Activated B cell treated with CpG ODN at 0.5 μM for 24 hours (primary cell): ENCODE results near the gene TTC7B. TPM values are rescaled to one million over a fixed set of nuclear protein-coding genes. Genes with fewer than 3 reads are reported as not detected.
A peak's percentile ranks its signal among the peaks of the same experiment; 100 is the strongest.

ENCODE experiments used
- ATAC-seq: fragments of 200-7000 bp; cut with Tn5 transposase; one replicate; pipeline ENCODE4 v1.10.0; 2021; ENCODE audit warnings: low read depth, mild to moderate bottlenecking, moderate library complexity
- CTCF ChIA-PET: fragments of 350-600 bp; sonication (Branson Sonifier 250); formaldehyde crosslinking; loops from one replicate; lab custom pipeline; 2021; ENCODE audit warnings: antibody characterized with exemption; lab: Charles Lee
- POLR2A ChIA-PET: fragments of 350-600 bp; sonication (Branson Sonifier 250); formaldehyde crosslinking; loops from one replicate; lab custom pipeline; 2021; ENCODE audit warnings: antibody characterized with exemption; lab: Charles Lee
- DNase-seq: peaks from one replicate; pipeline ENCODE4 v3.0.0; 2022
- H3K27ac Mint-ChIP-seq: one replicate; pipeline ENCODE4 v1.8.0; 2020; ENCODE audit warnings: mixed read lengths
- H3K27me3 Mint-ChIP-seq: one replicate; pipeline ENCODE4 v1.8.0; 2021; ENCODE audit warnings: mixed read lengths
- H3K36me3 Mint-ChIP-seq: one replicate; pipeline ENCODE4 v1.8.0; 2021; ENCODE audit warnings: low read depth, mixed read lengths
- H3K4me1 Mint-ChIP-seq: one replicate; pipeline ENCODE4 v1.8.0; 2021; ENCODE audit warnings: mixed read lengths
- H3K4me3 Mint-ChIP-seq: one replicate; pipeline ENCODE4 v1.8.0; 2020; ENCODE audit warnings: mild to moderate bottlenecking, mixed read lengths
- H3K9me3 Mint-ChIP-seq: one replicate; pipeline ENCODE4 v1.8.0; 2020; ENCODE audit warnings: mixed read lengths
- CTCF ChIP-seq: fragments of 200-600 bp; IDR thresholded peaks from one replicate; pipeline ENCODE4 v1.8.0; 2022; ENCODE audit warnings: antibody characterized with exemption, mild to moderate bottlenecking
- intact Hi-C: fragments of 100-400 bp; cut with micrococcal nuclease; formaldehyde crosslinking; loops from one replicate; pipeline ENCODE4 v1.15.1; 2024
- total RNA-seq: library from RNA; stranded (reverse); gene quantifications from 2 replicates; pipeline ENCODE4 v1.2.3, GENCODE V29; 2022

TTC7B gene
- total RNA-seq, 1 donor from 2014 or later, result 1.9 TPM

- POLR2A ChIA-PET, result no interaction called here
- no peak overlapping the region for H3K27ac Mint-ChIP-seq
- H3K4me1 Mint-ChIP-seq, result no peaks in the 10 kb centered on the region
- intact Hi-C loops, result no loop called here
- no peaks in the 10 kb centered on the region for H3K36me3 Mint-ChIP-seq
- DNase-seq (no peak), ATAC-seq (peak; percentile 50)
- CTCF ChIA-PET, result no interaction called here
- peaks cover 7% of the 10 kb centered on the region for H3K27me3 Mint-ChIP-seq
- H3K4me3 Mint-ChIP-seq, result no peak overlapping the region
- H3K9me3 Mint-ChIP-seq, result peaks cover 13% of the 10 kb centered on the region
- TF ChIP-seq CTCF, result no peak
These were observed 4.7 kb upstream of the TTC7B start for GRCh38 chr14:90820958-90821357.

- ChIA-PET CTCF (no interaction called here), POLR2A (no interaction called here)
- Mint-ChIP-seq H3K4me3 (no peak overlapping the region), H3K9me3 (peaks cover 13% of the 10 kb centered on the region), H3K27me3 (peaks cover 11% of the 10 kb centered on the region), H3K36me3 (no peaks in the 10 kb centered on the region), H3K4me1 (no peaks in the 10 kb centered on the region), H3K27ac (no peak overlapping the region)
- no peak for TF ChIP-seq CTCF
- DNase-seq, result no peak
- no peak for ATAC-seq
- intact Hi-C loops, result no loop called here
These were observed 3.6 kb upstream of the TTC7B start for GRCh38 chr14:90819734-90820393.

DNA sequence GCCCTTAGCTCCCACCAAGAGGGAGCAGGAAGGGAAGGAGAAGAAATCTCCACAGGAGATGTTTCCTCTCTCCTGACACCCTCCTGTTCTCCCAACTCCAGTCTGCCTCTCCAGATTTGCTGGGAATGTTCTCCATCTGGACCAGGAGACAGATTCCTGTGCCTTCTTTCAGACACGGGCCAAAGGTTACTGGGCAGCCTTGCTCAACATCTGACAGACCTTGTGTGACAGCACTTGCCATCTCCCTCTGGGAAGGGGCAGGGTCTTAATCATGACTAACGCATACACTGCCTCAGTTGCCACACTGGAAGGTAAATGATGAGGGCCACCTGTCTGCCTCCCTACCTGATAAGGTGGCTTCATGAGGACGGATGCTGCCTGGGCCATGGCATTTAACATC, 2.5 kb upstream of the TTC7B start:
- Mint-ChIP-seq H3K9me3 (peaks cover 7% of the 10 kb centered on the region), H3K27ac (no peak overlapping the region), H3K4me3 (no peak overlapping the region), H3K36me3 (no peaks in the 10 kb centered on the region), H3K27me3 (peaks cover 11% of the 10 kb centered on the region), H3K4me1 (no peaks in the 10 kb centered on the region)
- ChIA-PET POLR2A (no interaction called here), CTCF (no interaction called here)
- no peak for TF ChIP-seq CTCF
- DNase-seq (no peak), ATAC-seq (no peak)
- intact Hi-C loops, result no loop called here

DNA sequence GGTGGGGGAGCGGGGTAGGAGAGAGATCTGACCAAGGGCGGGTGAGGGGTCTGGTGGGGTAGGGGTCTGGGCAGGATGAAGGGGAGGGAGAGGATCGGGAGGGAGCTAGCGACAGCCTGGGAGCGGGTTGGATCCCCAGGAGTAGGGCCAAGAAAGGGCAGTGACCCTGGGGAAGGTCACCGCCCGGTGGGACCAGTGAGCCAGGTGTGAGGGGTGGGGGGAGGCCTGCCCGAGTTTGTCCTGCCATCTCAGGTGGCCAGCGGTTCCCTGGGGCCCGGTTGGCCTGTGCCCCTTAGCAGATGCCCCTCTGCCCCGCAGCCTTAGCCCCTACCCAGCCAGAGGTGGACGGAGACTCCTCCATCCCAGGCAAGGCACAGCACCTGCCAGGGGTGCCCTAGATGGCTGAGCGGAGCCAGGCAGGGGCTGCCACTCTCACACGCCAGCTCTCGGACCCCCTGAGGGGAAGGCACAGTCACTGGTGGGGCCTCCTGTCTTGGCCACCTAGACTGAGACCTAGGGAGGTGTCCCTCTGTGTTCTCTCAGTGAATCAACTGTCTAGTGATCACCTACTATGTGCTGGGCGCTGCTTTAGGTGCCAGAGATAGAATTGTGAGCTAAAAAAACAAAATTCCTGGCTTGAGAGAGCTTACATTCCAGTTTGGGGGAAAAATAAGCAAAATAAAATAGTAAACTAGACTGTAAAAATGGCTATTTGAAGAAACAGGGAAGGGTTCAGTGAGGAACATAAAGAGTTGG, 629 bp upstream of the TTC7B start:
- ATAC-seq, result no peak
- peak overlapping the region; percentile 42 for H3K4me3 Mint-ChIP-seq
- peaks cover 11% of the 10 kb centered on the region for H3K27me3 Mint-ChIP-seq
- CTCF ChIA-PET, result interaction anchor here (1.2 to 1.6 kb wide), 2 partner anchors 58 to 119 kb away, joined by 5 read pairs; no protein-coding TSS in a partner anchor
- intact Hi-C loops, result loop anchor here (1.0 kb wide), 1 partner anchor 418 kb away; no protein-coding TSS in a partner anchor
- H3K27ac Mint-ChIP-seq, result no peak overlapping the region
- H3K9me3 Mint-ChIP-seq, result no peaks in the 10 kb centered on the region
- DNase-seq, result no peak
- POLR2A ChIA-PET, result no interaction called here
- H3K4me1 Mint-ChIP-seq, result no peaks in the 10 kb centered on the region
- no peak for TF ChIP-seq CTCF
- H3K36me3 Mint-ChIP-seq, result no peaks in the 10 kb centered on the region

DNA sequence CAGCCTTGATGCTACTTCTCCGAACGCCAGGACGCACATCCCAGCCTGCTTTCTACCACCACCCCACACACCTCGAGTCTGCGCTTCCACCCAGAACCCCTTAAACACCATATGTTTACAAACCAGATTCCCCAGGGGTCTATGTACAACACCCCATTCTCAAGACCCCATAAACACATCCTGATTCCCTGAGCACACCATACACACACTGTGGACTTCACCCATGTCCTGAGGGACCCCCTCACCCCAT, 733 bp downstream of the TTC7B start:
- DNase-seq, result no peak
- peak overlapping the region; percentile 69 for H3K4me3 Mint-ChIP-seq
- no peak for TF ChIP-seq CTCF
- no peak for ATAC-seq
- H3K36me3 Mint-ChIP-seq, result no peaks in the 10 kb centered on the region
- ChIA-PET POLR2A (no interaction called here), CTCF (interaction anchor here (0.8 kb wide), 1 partner anchor 12 kb away, joined by 4 read pairs; no protein-coding TSS in a partner anchor)
- peak overlapping the region; percentile 19 for H3K27ac Mint-ChIP-seq
- H3K4me1 Mint-ChIP-seq, result no peaks in the 10 kb centered on the region
- no peaks in the 10 kb centered on the region for H3K9me3 Mint-ChIP-seq
- intact Hi-C loops, result loop anchor here (2.0 kb wide), 1 partner anchor 57 kb away; no protein-coding TSS in a partner anchor
- peaks cover 11% of the 10 kb centered on the region for H3K27me3 Mint-ChIP-seq
